Common myeloid progenitor, CD34-positive (primary cell): ENCODE measurements around the gene DIP2A.
"Not testable (repeated sequence)": the region's sequence is repeated elsewhere in the genome, so short reads cannot be mapped to it uniquely, and the experiment has no call there.

Experiments used
- CTCF ChIA-PET: fragments of 350-600 bp; sonication (Branson Sonifier 250); formaldehyde crosslinking; loops from one replicate; lab custom pipeline; 2021; ENCODE audit warnings: antibody characterized with exemption; lab: Charles Lee
- POLR2A ChIA-PET: fragments of 350-600 bp; sonication (Branson Sonifier 250); formaldehyde crosslinking; loops from one replicate; lab custom pipeline; 2021; ENCODE audit warnings: antibody characterized with exemption; lab: Charles Lee
- DNase-seq, 3 donors: peaks; one replicate each; pipeline versions ENCODE4 v3.0.0 to v3.0.0-alpha.2; 2013
- H3K27ac ChIP-seq, 2 experiments: 1 replicate in 1 of 2; 2 replicates in 1 of 2; pipeline ENCODE4 v1.7.0; 2013; ENCODE audit warnings: inconsistent platforms in 2 of 2, low read length in 2 of 2, mild to moderate bottlenecking in 2 of 2, low read depth in 1 of 2, moderate library complexity in 1 of 2; ENCODE audit not compliant: severe bottlenecking in 2 of 2, insufficient read depth in 1 of 2, poor library complexity in 1 of 2
- H3K27me3 ChIP-seq, 5 experiments: replicated peaks in 2 of 5; 1 replicate in 3 of 5; 2 replicates in 2 of 5; pipeline versions ENCODE4 v1.6.1 to v1.7.0; 2013; ENCODE audit warnings: low read length in 4 of 5, mild to moderate bottlenecking in 2 of 5, moderate library complexity in 2 of 5, inconsistent platforms in 1 of 5; ENCODE audit not compliant: insufficient read depth in 5 of 5, control insufficient read depth in 4 of 5
- H3K36me3 ChIP-seq, 4 experiments: 1 replicate in 2 of 4; 2 replicates in 2 of 4; pipeline versions ENCODE4 v1.6.1 to v1.7.0; 2013; ENCODE audit warnings: low read length in 3 of 4, control low read depth in 1 of 4, mild to moderate bottlenecking in 1 of 4; ENCODE audit not compliant: control insufficient read depth in 4 of 4, insufficient read depth in 4 of 4
- H3K4me1 ChIP-seq, 4 experiments: 1 replicate in 3 of 4; 2 replicates in 1 of 4; pipeline versions ENCODE4 v1.6.1 to v1.7.1; 2013; ENCODE audit warnings: low read length in 3 of 4, mild to moderate bottlenecking in 3 of 4, control low read depth in 1 of 4, inconsistent platforms in 1 of 4, moderate library complexity in 1 of 4; ENCODE audit not compliant: control insufficient read depth in 4 of 4, insufficient read depth in 4 of 4; ENCODE audit errors: control extremely low read depth in 1 of 4
- H3K4me3 ChIP-seq, 7 experiments: 1 replicate in 4 of 7; 2 replicates in 3 of 7; pipeline versions ENCODE4 v1.5.1 to v1.7.0; 2013; ENCODE audit warnings: mild to moderate bottlenecking in 7 of 7, low read length in 6 of 7, moderate library complexity in 6 of 7, inconsistent platforms in 2 of 7, low read depth in 2 of 7, control low read depth in 1 of 7; ENCODE audit not compliant: insufficient read depth in 4 of 7, control insufficient read depth in 1 of 7; ENCODE audit errors: extremely low read depth in 1 of 7
- H3K9me3 ChIP-seq, 5 experiments: 1 replicate in 4 of 5; 2 replicates in 1 of 5; pipeline versions ENCODE4 v1.6.1 to v1.7.1; 2013; ENCODE audit warnings: low read length in 4 of 5, mild to moderate bottlenecking in 2 of 5, inconsistent platforms in 1 of 5, low read depth in 1 of 5, moderate library complexity in 1 of 5; ENCODE audit not compliant: control insufficient read depth in 4 of 5, insufficient read depth in 2 of 5; ENCODE audit errors: control extremely low read depth in 1 of 5
- WGBS: methylation state at CpG from one replicate; pipeline ENCODE4 v1.1.5; 2013; ENCODE audit not compliant: insufficient coverage; 5-methylcytosine and 5-hydroxymethylcytosine counted together

Gene DIP2A

GRCh38 chr21:46456750-46457149 lies 1.9 kb upstream of the DIP2A start:
- ChIA-PET CTCF (interaction anchor here (0.8 to 1.5 kb wide), 4 partner anchors 9 to 176 kb away, joined by 3 to 4 read pairs (median 3); no protein-coding TSS in a partner anchor), POLR2A (interaction anchor here (0.6 kb wide), 1 partner anchor 52 kb away, joined by 3 read pairs; no protein-coding TSS in a partner anchor)
- Histone ChIP-seq H3K4me1 (peaks cover 4 to 36% (median 21%) of the 10 kb centered on the region in 4 experiments), H3K4me3 (no peak overlapping the region), H3K9me3 (no peaks in the 10 kb centered on the region), H3K27me3 (no peaks in the 10 kb centered on the region), H3K36me3 (peaks cover 0 to 29% (median 5%) of the 10 kb centered on the region in 4 experiments), H3K27ac (peak overlapping the region in 1 of 2 experiments; percentile 96)
- WGBS = 100% methylated on average over 2 of the region's 4 CpGs
- DNase-seq = no peak

GRCh38 chr21:46457801-46458314 lies 833 bp upstream of the DIP2A start:
- H3K36me3 ChIP-seq = peaks cover 2 to 31% (median 6%) of the 10 kb centered on the region in 4 experiments
- ChIA-PET POLR2A (interaction anchor here (1.1 to 2.0 kb wide), 2 partner anchors 15 to 133 kb away, joined by 3 to 5 read pairs; no protein-coding TSS in a partner anchor), CTCF (interaction anchor here (0.8 to 1.2 kb wide), 3 partner anchors 17 to 182 kb away, joined by 3 read pairs; no protein-coding TSS in a partner anchor)
- 0% methylated on average over 22 of the region's 30 CpGs for WGBS
- DNase-seq = peak; percentile 29 to 66 (median 61)
- peak overlapping the region; percentile 85 to 96 for H3K27ac ChIP-seq
- H3K9me3 ChIP-seq = no peaks in the 10 kb centered on the region
- peak overlapping the region; percentile 44 to 96 (median 88) for H3K4me3 ChIP-seq
- H3K4me1 ChIP-seq = peaks cover 4 to 36% (median 21%) of the 10 kb centered on the region in 4 experiments
- no peaks in the 10 kb centered on the region for H3K27me3 ChIP-seq

- Histone ChIP-seq H3K27me3 (no peaks in the 10 kb centered on the region), H3K4me1 (peaks cover 4 to 36% (median 21%) of the 10 kb centered on the region in 4 experiments), H3K4me3 (peak overlapping the region; percentile 72 to 96 (median 88)), H3K36me3 (peaks cover 3 to 30% (median 4%) of the 10 kb centered on the region in 4 experiments), H3K27ac (peak overlapping the region in 1 of 2 experiments; percentile 73), H3K9me3 (no peaks in the 10 kb centered on the region)
- no peak for DNase-seq
- under 1% methylated on average over 27 of the region's 36 CpGs for WGBS
- ChIA-PET CTCF (interaction anchor here (0.8 to 1.8 kb wide), 2 partner anchors 12 to 177 kb away, joined by 3 to 4 read pairs; partner anchors contain the start of gene PRMT2), POLR2A (interaction anchor here (1.5 to 2.0 kb wide), 2 partner anchors 11 to 13 kb away, joined by 3 to 5 read pairs; no protein-coding TSS in a partner anchor)
These were observed 299 bp downstream of the DIP2A start for GRCh38 chr21:46459024-46459355.

- WGBS = under 1% methylated on average over 22 of the region's 41 CpGs
- DNase-seq = peak in 2 of 3 donors; percentile 37 to 38
- peaks cover 4 to 36% (median 21%) of the 10 kb centered on the region in 4 experiments for H3K4me1 ChIP-seq
- ChIA-PET POLR2A (interaction anchor here (1.5 to 2.0 kb wide), 2 partner anchors 10 to 13 kb away, joined by 3 to 5 read pairs; no protein-coding TSS in a partner anchor), CTCF (interaction anchor here (0.7 to 1.8 kb wide), 3 partner anchors 12 to 176 kb away, joined by 3 to 4 read pairs (median 3); partner anchors contain the start of gene PRMT2)
- H3K9me3 ChIP-seq = no peaks in the 10 kb centered on the region
- H3K36me3 ChIP-seq = peaks cover 3 to 30% (median 4%) of the 10 kb centered on the region in 4 experiments
- H3K27me3 ChIP-seq = no peaks in the 10 kb centered on the region
- peak overlapping the region in 1 of 2 experiments; percentile 73 for H3K27ac ChIP-seq
- H3K4me3 ChIP-seq = peak overlapping the region; percentile 74 to 96 (median 88)
These were observed 843 bp downstream of the DIP2A start for GRCh38 chr21:46459356-46460112.

- POLR2A ChIA-PET = no interaction called here
- Histone ChIP-seq H3K4me1 (peaks cover 6 to 32% (median 21%) of the 10 kb centered on the region in 4 experiments), H3K27me3 (no peaks in the 10 kb centered on the region), H3K4me3 (no peak overlapping the region), H3K36me3 (peaks cover 2 to 9% (median 6%) of the 10 kb centered on the region in 4 experiments), H3K27ac (no peak overlapping the region), H3K9me3 (no peaks in the 10 kb centered on the region)
- no peak for DNase-seq
- CTCF ChIA-PET = interaction anchor here (0.8 to 1.1 kb wide), 2 partner anchors 90 to 178 kb away, joined by 3 read pairs; no protein-coding TSS in a partner anchor
- 93% methylated on average over 3 of the region's 5 CpGs for WGBS
These were observed 3.2 kb downstream of the DIP2A start for GRCh38 chr21:46461909-46462308.

GRCh38 chr21:46465153-46465552 lies 6.5 kb downstream of the DIP2A start:
- H3K27ac ChIP-seq, DNase-seq, H3K9me3 ChIP-seq, H3K27me3 ChIP-seq, POLR2A ChIA-PET, CTCF ChIA-PET, H3K4me3 ChIP-seq: not testable (repeated sequence)
- 100% methylated on average over 3 of the region's 6 CpGs for WGBS
- Histone ChIP-seq H3K4me1 (peaks cover under 1 to 11% (median 3%) of the 10 kb centered on the region in 4 experiments), H3K36me3 (peaks cover 2 to 12% (median 11%) of the 10 kb centered on the region in 4 experiments)
